ENCODE measurements around the gene AGPAT2.

Gene AGPAT2

DNA sequence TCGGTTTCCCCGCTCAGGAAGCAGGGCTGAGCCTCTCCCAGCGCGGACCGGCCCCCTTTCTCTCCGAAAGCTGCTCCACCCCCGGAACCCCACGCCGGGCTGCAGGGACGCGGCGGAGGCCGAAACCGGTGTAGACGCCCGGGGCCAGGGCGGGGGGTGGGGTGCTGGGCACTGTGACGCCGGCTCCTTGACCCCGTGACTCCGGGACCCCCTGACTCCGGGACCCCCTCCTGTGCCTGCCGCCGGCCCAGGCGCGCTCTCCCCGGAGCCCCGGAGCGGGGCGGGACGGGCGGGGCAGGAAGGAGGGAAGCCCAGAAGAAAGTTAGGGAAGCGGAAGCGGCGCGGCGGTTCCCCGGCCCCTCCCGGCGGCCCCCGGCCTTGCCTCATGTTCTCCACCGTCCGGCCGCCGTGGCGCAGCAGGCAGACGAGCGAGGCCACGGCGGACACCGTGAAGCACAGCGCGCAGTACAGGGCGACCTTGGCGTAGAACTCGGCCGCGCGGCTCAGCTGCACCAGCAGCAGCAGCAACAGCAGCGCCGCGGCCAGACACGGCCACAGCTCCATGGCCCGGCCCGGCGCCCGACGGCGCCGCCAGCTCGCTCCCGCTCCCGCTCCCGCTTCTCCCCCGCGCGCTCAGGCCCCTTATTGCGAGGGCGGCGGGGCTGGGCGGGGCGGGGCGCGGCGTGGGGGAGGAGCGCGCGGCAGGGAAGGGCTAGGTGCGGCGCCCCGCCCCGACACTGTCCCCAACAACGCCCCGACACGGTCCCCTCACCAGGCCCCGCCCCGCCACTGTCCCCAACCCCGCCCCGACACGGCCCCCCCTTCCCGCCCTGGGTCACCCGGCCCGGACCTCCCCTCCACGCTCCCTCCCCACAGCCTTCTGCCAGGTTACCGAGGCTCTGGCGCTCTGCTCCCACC lies at the start of gene AGPAT2:
Gene AGPAT2 (minus strand): TSS at position 664 of the 918 bp plus-strand sequence. CDS start 100 bp downstream, at position 564.
- DNase-seq (ENCODE audit: low read depth, low spot score) = peak; percentile 44

- DNase-seq (ENCODE audit: low read depth, low spot score) = no peak
Measured at GRCh38 chr9:136735812-136736480, 48.7 kb upstream of the AGPAT2 start.

GRCh38 chr9:136734837-136735496 lies 47.7 kb upstream of the AGPAT2 start:
- no peak for DNase-seq (ENCODE audit: low read depth, low spot score)

DNA sequence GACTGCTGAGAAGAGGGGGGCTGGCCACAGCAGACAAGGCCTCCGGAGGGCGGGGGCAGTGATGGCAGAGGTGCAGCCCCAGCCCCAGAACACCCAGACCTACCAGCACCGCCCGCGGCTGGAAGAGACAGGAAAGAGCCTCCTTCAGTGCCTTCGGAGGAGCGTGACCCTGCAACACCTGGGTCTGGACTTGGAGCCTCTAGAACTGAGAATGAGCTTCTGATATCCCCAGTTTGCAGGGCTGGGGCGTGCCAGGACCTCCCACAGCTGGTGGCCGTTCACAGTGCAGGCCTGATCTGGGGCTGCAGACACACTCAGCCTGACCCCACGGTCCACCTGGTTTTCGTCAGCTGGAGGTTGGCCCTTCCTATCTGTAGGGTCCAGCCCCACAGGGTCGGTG lies 46.4 kb upstream of the AGPAT2 start:
- no peak for DNase-seq (ENCODE audit: low read depth, low spot score)

DNA sequence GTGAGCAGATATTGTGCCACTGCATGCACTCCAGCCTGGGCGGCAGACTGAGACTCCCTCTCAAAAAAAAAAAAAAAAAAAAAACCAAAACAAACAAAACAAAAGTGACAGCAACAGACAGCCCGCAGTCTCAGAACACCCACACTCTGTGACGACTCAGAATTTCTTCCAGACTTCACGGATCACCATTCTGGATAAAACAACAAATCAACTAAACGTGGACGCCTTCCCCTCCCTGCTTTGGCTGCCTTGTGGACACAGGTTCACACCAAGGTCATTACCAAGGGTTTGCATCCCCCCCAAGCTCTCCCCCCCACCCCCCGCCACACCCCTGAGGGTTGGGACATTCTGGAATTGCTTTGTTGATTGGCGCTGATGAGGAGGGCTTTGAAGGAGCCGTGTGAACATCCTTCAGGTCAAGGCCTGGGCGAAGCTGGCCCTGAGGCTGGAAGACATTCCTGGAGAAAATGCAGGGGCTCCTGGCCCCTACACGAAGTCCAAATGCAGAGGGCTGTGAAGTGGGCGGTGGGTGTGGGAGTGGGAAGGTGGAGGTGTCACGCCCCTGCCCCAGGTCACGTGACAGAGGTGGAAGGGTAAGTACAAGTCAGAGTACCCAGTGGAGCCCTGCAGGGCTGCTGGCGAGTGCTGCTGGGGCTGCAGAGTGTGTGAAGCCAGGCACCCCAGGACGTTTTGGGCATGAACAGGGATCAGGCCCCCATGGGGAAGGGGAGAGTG lies 45.4 kb upstream of the AGPAT2 start:
- peak; percentile 64 for DNase-seq (ENCODE audit: low read depth, low spot score)

GRCh38 chr9:136729926-136730325 lies 42.7 kb upstream of the AGPAT2 start:
- DNase-seq (ENCODE audit: low read depth, low spot score) = no peak

DNA sequence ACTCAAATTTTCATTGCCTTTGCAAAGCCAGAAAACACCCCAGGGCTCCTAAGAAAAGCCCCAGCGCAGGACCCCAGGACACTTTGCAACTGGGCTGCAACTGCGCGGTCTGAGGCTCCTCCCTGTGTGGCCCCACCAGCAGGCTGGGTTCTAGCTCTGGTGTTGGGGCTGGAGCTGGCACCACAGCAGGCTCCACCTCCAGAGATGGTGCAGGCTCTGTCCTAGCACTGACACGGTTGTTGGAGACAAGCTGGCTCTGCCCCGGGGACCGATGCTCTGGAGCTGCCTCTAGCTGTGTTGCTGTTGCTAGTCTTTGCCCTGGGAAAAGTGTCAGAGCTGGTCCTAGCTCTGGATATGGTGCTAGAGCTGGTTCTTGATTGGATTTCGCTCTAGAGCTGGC lies 41.9 kb upstream of the AGPAT2 start:
- no peak for DNase-seq (ENCODE audit: low read depth, low spot score)

- DNase-seq (ENCODE audit: low read depth, low spot score) = peak; percentile 80
Measured at GRCh38 chr9:136728548-136729123, 41.4 kb upstream of the AGPAT2 start.

- DNase-seq (ENCODE audit: low read depth, low spot score) = peak; percentile 83
Measured at GRCh38 chr9:136728080-136728547, 40.9 kb upstream of the AGPAT2 start.

GRCh38 chr9:136726631-136727191 lies 39.5 kb upstream of the AGPAT2 start:
- DNase-seq (ENCODE audit: low read depth, low spot score) = peak; percentile 62

DNA sequence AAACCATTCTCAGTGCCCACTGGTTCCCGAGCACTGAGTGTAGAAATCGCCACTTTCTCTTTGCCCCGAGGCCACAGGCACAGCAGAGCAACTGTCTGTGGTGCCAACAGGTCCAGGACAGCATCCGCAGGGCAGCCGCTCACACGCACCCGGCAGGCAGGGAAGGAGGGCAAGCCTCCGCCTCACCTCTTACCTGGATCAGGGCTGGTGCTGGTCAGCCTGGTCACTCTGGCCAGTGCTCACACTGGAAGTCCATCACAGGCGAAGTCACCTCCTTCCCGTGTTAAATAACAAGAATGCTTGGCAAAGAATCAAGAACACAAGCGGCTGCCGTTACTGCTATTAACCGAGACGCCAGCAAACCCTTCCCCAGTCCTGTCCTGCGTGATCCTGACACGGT lies 38.9 kb upstream of the AGPAT2 start:
- DNase-seq (ENCODE audit: low read depth, low spot score) = no peak

GRCh38 chr9:136725612-136726011 lies 38.4 kb upstream of the AGPAT2 start:
- peak; percentile 73 for DNase-seq (ENCODE audit: low read depth, low spot score)

DNA sequence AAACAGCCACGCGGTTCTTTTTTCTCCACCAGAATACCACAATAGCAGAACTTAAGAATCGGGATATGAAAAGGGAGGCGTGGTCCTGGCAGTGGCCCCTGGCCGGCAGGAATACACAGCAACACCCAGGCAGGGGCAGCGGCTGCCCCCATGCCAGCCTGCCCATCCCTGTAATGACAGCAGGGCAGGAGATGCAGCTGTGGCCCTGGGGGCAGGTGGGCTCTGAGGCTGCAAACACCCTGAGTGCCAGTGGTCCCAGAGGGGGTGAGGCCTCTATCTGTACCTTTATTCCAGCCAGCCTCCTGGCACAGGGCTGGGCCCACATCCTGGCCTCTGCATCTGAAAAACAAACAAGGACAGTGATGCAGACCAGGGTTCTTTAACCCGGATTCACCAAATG lies 37.5 kb upstream of the AGPAT2 start:
- no peak for DNase-seq (ENCODE audit: low read depth, low spot score)

- no peak for DNase-seq (ENCODE audit: low read depth, low spot score)
Measured at GRCh38 chr9:136723989-136724388, 36.7 kb upstream of the AGPAT2 start.

DNA sequence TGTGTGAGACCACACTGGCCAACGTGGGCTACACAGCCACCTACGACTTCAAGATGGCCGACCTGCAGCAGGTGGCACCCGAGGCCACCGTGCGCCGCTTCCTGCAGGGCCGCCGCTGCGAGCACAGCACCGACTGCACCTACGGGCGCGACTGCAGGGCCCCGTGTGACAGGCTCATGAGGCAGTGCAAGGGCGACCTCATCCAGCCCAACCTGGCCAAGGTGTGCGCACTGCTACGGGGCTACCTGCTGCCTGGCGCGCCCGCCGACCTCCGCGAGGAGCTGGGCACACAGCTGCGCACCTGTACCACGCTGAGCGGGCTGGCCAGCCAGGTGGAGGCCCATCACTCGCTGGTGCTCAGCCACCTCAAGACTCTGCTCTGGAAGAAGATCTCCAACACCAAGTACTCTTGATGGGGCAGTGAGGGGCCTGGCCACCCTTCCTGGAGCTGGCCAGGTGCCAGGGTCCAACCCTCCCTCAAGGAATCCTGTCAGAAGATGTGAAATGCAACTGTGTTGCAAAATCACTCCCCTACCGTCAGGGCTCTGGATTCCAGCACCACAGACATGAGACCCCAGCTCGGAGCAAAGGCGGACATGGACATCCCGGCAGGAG lies 36.2 kb upstream of the AGPAT2 start:
- no peak for DNase-seq (ENCODE audit: low read depth, low spot score)

- DNase-seq (ENCODE audit: low read depth, low spot score) = peak; percentile 54
Measured at GRCh38 chr9:136722969-136723356, 35.7 kb upstream of the AGPAT2 start.

DNA sequence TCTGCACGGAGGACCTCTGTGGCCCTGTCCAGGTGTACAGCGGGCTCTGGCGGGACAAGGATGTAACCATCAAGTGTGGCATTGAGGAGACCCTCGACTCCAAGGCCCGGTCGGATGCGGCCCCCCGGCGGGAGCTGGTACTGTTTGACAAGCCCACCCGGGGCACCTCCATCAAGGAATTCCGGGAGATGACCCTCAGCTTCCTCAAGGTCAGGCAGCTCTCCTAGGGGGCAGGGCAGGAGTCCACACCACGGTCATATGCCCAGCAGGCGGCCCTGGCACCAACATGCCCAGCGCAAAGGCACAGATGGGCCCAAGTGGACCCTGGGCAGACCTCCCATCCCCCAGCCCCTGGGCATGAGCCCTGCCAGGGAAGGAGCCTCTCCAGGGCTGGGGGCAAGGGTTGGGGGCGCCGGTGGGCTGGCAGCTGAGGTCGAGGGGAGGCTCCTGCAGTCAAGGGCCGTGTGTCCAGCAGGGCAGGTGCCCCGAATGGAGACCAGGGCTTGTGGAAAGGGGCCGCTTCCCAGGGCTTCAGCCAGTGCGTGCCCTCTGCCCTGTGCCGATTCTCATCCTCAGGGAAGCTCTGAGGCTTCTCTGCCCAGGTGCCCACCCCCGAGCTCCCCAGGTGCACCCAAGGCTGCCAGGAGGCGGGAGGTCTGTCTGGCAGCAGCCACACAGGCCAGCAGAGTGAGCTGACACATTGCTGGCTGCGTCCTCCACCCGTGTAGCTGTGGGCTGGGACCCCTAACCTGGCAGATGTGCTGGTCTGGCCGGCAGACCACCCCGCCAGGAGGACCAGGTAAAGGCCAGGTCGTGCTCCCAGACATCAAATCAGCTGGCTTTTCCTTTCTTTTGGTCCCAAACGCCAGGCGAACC lies 35.1 kb upstream of the AGPAT2 start:
- no peak for DNase-seq (ENCODE audit: low read depth, low spot score)

DNA sequence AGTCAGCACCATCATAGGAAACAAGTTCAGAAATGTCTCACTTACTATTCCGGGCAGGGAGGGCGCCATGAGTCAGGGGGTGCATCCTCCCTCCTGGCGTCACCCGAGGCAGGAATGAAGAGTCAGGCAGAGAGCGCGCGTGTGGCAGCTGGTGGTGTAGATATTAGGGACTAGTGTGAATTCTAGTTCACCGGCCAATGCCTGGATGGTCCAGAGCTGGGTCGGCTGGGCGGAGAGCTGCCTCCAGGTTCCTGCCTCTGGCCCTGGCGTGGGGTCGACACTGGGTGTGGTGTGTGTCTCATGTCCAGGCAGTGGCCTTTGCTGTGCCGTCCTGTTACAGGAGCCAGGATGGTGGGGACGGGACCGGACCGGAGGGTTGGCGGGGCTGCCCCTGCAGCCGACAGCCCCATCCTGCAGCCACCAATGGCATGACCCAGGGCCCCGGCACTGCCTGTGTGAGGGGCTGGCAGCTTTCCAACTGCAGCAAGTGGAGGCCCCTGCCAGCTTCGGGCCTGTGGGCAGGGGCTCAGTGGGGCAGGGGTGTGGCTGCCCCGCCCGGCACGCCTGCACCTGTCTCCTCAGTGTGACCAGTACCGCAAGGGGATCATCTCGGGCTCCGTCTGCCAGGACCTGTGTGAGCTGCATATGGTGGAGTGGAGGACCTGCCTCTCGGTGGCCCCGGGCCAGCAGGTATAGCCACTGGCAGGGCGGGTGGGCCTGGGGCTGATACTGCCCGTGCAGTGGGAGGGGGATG lies 34.3 kb upstream of the AGPAT2 start:
- DNase-seq (ENCODE audit: low read depth, low spot score) = no peak

DNA sequence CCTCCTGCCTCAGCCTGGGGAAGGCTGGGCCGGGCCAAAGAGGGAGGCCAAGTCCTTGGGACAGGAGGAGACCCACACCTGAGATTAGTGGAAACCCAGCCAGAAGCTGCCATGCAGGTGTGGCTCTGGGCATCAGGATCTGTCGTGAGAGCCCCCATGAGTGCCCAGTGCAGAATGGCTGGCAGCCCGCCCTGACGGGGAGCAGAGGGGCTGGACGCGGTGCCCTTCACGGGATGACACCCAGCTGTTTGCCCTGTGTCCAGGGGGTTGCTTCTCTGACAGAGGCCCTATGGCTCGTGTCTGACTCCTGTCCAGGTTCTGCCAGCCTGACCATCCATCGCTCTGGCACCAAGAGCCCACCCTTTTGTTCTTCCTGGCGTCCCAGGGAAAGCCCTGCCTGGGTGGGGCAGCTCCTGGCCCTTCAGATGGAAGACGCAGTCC lies 33.7 kb upstream of the AGPAT2 start:
- DNase-seq (ENCODE audit: low read depth, low spot score) = no peak

Data from ELF-1 (cell line).